SIG-M5 (cell line): ENCODE data around the gene TAMM41.
"Not testable (repeated sequence)": the region's sequence is repeated elsewhere in the genome, so short reads cannot be mapped to it uniquely, and the experiment has no call there.

Experiments used
- DNase-seq: peaks from one replicate; lab custom pipeline; 2025; lab: John Stamatoyannopoulos, UW

Gene TAMM41

DNA sequence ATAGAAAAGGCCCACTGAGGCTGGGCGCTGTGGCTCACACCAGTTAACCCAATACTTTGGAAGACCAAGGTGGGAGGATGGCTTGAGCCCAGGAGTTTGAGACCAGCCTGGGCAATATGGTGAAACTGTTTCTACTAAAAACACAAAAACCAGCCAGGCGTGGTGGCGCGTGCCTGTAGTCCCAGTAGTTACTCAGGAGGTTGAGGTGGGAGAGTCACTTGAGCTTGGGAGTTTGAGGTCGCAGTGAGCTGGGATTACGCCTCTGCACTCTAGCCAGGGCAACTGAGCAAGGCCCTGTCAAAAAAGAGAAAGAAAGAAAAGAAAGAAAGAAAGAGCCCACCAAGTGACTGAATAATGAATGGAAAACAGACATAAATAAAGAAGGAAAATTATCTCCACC, 32.0 kb downstream of the TAMM41 start:
- DNase-seq, result no peak

GRCh38 chr3:11810276-11810675, 36.4 kb downstream of the TAMM41 start:
- no peak for DNase-seq

DNA sequence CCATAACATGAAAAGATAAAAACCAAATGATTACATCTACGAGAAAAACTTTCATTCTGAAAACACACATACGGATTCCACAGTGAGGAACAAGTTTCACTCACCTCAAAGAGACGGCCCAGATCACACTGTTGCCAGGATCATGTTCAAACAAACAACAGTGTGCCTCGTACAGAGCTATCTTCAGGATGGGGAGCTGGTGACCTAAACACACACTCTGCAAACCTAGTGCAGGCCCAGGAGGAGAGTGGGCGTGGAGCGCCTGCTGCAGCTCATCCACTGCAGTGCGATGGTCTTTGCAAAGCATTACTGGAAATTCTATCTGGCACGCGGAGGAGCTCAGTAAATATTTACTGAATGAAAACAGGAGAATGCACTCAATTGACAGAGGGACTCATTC, 38.5 kb downstream of the TAMM41 start:
- DNase-seq, result no peak

GRCh38 chr3:11807686-11808085, 39.0 kb downstream of the TAMM41 start:
- DNase-seq, result no peak

DNA sequence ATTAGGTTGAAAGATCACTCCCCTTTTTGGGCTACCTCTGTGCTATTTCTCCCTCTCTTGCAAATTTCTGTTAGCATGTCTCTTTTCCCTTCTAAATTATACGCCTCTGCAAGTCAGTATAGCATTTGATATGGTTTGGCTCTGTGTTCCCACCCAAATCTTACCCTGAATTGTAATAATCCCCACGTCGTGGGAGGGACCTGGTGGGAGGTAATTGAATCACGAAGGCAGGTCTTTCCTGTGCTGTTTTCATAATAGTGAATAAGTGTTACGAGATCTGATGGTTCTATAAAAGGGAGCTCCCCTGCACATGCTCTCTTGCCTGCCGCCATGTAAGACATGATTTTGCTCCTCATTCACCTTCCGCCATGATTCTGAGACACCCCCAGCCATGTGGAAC, 41.0 kb downstream of the TAMM41 start:
- no peak for DNase-seq

DNA sequence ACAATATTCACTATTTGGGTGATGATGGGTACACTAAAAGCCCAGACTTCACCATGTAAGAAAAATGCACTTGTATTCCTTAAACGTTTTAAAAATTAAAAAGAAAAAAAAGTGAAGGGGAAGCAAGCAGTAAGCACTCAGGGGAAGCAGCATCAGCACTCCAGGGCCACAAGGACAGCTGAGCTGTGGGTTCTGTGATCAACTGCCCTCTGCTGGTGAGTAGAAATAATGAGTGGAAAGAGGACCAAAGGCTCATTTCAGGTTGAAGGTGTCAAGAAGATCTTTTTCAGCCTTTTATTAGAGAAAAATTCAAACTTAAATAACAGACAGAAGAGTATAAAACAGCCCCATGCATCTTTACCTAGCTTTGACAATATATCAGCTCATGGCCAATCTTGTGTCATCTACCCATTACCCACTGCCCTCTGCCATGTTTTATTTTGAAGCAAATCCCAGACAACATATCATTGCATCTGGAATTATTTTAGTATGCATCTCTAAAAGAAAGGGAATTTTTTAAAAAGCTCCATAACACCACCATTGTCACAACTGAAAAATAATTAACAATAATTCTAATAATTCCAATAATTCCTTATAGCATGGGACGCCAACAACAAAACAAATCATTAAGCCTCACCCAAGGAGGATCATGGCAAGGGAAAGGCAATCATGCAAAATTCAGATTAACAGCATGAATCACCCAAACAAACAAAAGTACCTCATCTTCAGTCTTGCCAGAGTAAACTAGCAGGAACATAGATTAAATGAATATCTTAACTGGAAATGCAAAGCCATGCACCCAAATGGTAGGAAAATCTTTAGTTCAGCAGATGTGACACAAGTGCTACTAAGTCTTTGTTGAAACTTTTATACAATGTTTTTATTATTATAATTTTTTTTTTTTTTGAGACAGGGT, 42.5 kb downstream of the TAMM41 start:
- DNase-seq, result no peak

DNA sequence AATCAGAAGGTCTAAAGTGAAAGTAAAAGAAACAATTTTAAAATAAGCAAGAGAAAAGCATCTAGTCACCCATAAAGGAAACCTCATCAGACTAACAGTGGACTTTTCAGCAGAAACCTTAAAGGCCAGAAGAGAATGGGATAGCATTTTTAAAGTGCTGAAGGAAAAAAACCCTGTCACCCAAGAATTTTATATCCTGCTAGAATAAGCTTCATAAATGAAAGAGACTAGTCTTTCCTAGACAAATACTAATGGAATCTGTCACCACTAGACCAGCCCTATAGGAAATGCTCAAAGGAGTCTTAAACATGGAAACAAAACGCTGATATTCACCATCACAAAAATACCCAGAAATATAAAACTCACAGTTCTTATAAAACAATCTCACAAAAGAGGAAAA, 46.9 kb downstream of the TAMM41 start:
- no peak for DNase-seq

DNA sequence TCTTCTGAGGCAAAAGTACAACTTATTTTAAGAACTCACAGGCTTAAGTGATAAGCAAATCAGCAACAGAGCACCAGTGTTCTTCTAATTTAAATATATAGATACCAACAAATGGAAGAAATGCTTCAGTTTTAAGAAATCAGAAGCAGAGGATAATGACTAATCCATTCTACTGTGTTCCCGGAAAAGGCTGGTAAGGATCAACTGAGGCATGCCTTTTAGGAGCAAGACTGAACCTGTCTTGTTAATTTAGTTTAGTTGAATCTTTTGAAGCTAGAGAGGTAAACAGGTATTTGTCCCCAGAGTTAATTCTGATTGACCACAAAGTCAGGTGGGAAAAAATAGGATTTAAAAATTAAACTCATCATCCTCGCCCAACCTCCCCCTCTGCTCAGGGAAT, 51.8 kb downstream of the TAMM41 start:
- no peak for DNase-seq

DNA sequence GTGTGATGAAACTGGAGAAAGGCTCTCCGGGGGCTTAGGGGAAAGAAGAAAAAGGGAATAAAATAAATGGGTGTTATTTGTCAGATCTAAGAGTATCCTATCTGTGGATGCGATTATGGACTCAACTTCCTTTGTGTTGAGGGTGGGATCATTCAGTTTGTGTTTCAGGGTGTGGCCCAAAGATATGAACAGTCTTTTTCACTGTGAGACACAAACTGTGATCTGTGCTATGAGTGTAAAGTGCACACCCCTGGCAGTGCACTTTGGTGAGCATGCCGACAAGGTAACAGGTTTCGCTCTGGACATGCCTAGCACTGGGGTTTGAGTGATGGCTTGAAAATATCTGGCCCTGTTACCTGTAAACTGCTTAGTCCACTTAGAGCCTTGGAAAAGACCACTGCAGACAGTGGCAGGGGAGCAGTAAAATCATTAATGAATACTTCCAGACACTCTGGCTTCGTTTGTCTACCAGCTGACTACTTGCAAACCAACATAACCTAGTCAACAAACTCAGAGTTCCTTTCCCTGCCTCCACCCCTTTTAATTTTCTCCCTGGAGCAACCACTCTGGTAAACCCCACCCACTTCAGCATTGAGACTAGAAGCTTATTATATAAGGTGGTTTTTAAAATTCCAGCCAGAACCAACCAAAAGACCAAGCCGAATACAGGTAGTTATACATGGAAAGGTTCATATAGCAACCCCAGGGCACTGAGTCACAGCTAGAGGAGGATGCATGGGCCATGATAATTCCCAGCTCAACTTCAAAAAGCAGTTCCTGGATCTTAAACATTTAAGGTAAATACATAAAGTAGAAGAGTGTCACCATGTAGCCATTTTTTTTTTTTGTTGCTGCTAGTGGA, 55.1 kb downstream of the TAMM41 start:
- DNase-seq, result no peak

DNA sequence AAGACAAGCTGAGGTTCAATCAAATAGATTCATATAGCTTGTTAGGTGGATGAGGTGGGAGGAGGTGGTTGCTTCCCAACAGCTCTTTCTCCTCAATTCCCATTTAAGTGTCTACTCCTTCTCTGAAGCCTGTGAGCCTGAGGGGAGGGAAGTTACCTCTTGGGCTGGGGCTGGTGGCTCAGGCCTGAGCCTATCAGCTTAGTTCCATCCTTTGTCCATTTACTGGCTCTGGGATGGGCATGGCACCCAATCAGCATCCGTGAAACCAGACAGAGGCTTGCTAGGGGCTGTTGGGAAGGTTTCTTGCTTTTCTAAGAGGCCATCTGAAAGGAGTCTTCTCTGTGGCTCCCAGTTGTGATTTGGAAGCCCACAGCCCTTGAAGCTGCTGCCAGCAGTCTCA, 57.3 kb downstream of the TAMM41 start:
- DNase-seq, result no peak

DNA sequence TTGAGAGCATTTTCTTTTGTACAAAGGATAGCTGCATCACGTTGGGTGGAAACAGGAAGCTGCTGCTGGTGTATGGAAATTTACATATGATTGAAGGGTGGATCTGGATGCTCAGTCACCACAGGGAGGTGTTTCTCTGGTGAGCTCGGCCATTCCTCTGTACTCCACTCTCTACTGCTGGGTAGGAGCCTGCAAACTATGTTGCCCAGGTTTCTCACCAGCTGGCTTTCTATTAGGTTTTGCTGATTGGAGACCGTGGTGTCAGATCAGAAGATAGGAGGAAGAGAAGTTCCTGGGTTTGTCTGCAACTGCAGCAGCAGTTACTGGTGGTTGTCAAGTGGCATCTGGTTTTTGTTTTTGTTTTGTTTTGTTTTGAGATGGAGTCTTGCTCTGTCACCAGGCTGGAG, 61.7 kb downstream of the TAMM41 start:
- DNase-seq, result no peak

DNA sequence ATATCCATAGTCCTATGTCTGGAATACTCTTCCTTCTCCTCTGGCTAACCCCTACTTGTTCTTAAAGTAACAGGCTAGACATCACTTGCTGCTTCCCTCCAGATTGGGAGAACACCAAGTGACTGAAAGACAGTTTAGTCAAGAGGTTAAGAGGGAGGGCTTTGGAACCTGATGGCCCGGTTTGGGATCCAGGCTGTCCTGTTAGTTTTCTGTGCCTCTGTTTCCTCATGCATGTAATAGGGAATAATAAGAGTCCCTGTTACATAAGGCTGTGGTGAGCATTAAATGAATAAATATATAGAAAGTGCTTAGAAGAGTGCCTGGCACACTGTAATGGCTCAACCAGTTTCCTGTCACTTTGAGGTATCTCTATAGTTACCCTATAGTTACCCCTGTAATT, 66.3 kb downstream of the TAMM41 start:
- no peak for DNase-seq

- no peak for DNase-seq
These were observed 67.1 kb downstream of the TAMM41 start for GRCh38 chr3:11779626-11780025.

- DNase-seq, result no peak
These were observed 68.4 kb downstream of the TAMM41 start for GRCh38 chr3:11778248-11778647.

DNA sequence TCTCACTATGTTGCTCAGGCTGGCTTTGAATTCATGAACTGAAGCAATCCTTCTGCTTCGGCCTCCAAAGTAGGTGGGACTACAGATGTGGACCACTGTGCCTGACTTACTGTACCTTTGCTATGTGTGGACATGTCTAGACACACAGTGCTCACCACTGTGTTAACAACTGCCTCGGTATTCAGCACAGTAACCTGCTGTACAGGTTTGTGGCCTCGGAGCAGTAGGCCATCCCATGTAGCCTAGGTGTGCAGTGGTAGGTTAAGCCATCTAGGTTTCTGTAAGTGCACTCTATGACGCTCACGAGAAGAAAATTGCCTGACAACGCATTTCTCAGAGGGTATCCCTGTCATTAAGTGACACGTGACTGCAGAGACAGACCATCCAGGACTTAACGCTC, 70.3 kb downstream of the TAMM41 start:
- no peak for DNase-seq

DNA sequence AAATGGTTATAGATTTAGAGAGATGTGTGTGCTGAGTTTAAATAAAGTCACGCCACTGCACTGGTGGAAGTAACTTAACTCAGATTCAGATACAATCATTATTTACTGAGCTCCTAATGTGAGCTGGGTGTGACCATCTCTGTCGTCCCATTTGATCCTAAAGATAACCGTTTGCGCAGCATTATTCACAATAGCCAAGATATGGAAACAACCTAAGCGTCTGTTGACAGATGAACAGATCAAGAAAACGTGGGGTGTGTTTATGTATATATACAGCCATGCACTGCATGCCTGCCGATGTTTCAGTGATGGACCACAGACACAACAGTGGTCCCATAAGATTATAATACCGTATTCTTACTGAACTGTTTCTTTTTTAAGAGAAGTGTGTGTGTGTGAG, 71.2 kb downstream of the TAMM41 start:
- no peak for DNase-seq

DNA sequence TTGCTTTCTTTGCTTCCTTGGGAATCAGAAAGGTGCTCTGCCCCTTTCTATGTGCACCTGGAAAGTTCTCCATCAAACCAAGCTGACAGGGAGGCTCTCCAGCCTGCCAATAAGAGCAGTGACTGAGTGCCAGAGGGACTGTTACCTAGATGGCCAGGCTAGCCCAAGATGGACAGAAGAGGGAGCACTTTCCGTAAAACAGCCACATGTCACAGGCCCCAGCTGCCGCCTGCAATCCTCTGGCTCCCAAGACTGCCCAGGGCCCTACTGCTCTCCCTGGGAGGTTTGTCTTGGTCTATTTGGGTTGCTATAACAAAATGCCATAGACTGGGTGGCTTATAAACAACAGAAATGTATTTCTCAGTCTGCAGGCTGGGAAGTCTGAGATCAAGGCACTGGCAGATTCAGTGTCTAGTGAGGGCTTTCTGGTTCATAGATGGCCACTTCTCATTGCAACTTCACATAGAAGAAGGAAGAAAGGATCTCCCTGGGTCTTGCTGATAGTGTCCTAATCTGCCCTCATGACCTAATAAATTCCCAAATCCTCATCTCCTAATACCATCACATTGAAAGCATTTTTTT, 72.3 kb downstream of the TAMM41 start:
- no peak for DNase-seq

DNA sequence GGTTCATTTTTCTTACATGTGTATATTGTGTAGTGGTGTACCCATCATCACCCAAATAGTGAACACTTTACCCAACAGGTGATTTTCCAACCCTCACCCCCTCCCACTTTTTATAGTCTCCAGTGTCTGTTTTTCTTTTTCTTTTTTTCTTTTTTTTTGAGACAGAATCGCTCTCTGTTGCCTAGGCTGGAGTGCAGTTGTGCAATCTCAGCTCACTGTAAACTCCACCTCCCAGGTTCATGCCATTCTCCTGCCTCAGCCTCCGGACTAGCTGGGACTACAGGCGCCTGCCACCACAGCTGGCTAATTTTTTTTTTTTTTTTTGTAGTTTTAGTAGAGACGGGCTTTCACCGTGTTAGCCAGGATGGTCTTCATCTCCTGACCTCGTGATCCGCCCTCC, 74.8 kb downstream of the TAMM41 start:
- DNase-seq, result not testable (repeated sequence)

DNA sequence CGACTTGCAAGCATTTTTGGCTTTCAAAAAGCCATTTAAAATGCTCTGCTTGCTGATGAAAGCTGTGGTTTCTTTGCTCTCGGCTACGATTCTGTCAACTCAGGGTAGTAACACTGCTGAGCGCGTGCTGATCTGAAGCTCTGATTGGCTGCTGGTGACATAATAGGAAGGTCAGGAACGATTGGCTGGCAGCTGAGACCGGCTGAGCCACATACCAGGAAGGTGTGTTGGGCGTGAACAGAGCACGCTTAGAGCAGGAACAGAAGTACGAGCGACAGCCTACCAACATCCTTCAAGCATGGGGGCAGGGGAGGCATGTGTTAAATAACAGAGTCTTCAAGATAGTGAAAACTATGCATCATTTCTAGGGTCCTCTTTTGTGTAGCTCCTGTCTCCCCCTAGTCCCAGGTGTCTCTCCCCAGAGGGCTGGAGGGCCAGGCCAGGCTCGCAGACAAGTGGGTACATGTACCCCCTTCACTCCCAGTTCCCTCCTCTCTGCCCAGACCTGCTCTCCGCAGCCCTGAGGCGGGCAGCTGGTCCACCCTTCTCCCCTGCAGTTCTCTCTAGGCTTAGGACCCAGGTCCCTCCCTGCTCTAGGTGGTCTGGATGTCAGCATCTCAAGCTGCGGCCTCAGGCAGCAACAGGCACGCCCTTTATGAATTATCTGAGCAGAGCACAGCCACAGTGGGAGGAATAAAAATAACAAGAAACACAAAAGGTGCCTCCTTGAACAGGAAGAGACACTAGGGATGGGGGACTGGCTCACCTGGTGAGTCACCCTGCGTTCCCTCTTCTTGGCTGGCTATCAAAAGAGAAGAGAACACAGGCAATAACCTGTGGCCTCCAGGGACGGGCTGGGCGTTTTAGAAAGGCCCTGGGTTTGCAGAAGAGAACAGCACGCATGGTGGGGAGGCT, 76.0 kb downstream of the TAMM41 start:
- DNase-seq, result peak; percentile 60

GRCh38 chr3:11769704-11770476, 76.8 kb downstream of the TAMM41 start:
- DNase-seq, result no peak

- no peak for DNase-seq
These were observed 78.1 kb downstream of the TAMM41 start for GRCh38 chr3:11768604-11769003.
